HEK293T (cell line): ENCODE results near the gene MT1H.

Source experiments
- BHLHE40 ChIP-seq: fragments of 450-650 bp; IDR thresholded peaks from 2 replicates; pipeline ENCODE4 v1.6.1; 2016; ENCODE audit warnings: mild to moderate bottlenecking, moderate library complexity, borderline replicate concordance
- ELF4 ChIP-seq: fragments of 450-650 bp; IDR thresholded peaks from 2 replicates; pipeline ENCODE4 v1.6.1; 2017; ENCODE audit warnings: antibody characterized with exemption
- FOXA1 ChIP-seq: fragments of 450-650 bp; IDR thresholded peaks from 2 replicates; pipeline ENCODE4 v1.6.1; 2016; ENCODE audit warnings: mild to moderate bottlenecking
- FOXK2 ChIP-seq: fragments of 450-650 bp; IDR thresholded peaks from 2 replicates; pipeline ENCODE4 v1.6.1; 2016; ENCODE audit warnings: mild to moderate bottlenecking
- FOXM1 ChIP-seq: fragments of 450-650 bp; IDR thresholded peaks from 2 replicates; pipeline ENCODE4 v1.6.1; 2017; ENCODE audit warnings: mild to moderate bottlenecking, borderline replicate concordance
- HDGF ChIP-seq: fragments of 450-650 bp; IDR thresholded peaks from 2 replicates; pipeline ENCODE4 v1.6.1; 2017; ENCODE audit warnings: antibody characterized with exemption, borderline replicate concordance
- SP1 ChIP-seq: fragments of 450-650 bp; IDR thresholded peaks from 2 replicates; pipeline ENCODE4 v1.6.1; 2017
- SUZ12 ChIP-seq: fragments of 450-650 bp; IDR thresholded peaks from 2 replicates; pipeline ENCODE4 v1.6.1; 2016; ENCODE audit warnings: mild to moderate bottlenecking
- ZNF384 ChIP-seq: fragments of 450-650 bp; IDR thresholded peaks from 2 replicates; pipeline ENCODE4 v1.6.1; 2016

GRCh38 chr16:56684926-56685590 lies 15.4 kb downstream of the MT1H start:
- TF ChIP-seq HDGF (no peak), BHLHE40 (no peak), FOXM1 (no peak), ZNF384 (no peak), SP1 (no peak), ELF4 (no peak), SUZ12 (no peak), FOXA1 (no peak), FOXK2 (no peak)
